ENCODE results near the gene CDK6. TPM values are rescaled to one million over a fixed set of nuclear protein-coding genes. Genes with fewer than 3 reads are reported as not detected.
A peak's percentile ranks its signal among the peaks of the same experiment; 100 is the strongest.

CDK6 gene
- total and polyA plus RNA-seq, 2 experiments from 2014 or later, result 28.7 to 81.6 TPM

- DNase-seq (ENCODE audit: low read depth in 1 of 2, low spot score in 1 of 2), result no peak
- Histone ChIP-seq H3K27me3 (no peaks in the 10 kb centered on the region), H3K27ac (no peak overlapping the region), H3K4me3 (no peak overlapping the region), H3K36me3 (no peaks in the 10 kb centered on the region), H3K4me1 (ENCODE audit: low read depth) (peaks cover 8% of the 10 kb centered on the region), H3K9me3 (ENCODE audit: low read depth) (no peaks in the 10 kb centered on the region)
- no peak for TF ChIP-seq CTCF (IDR thresholded peaks at IDR 0.05; ENCODE audit: low read depth, low read length)
Observed at GRCh38 chr7:92806496-92806895, 29.9 kb downstream of the CDK6 start.

- no peak for DNase-seq (ENCODE audit: low read depth in 1 of 2, low spot score in 1 of 2)
- Histone ChIP-seq H3K27me3 (no peaks in the 10 kb centered on the region), H3K9me3 (ENCODE audit: low read depth) (no peaks in the 10 kb centered on the region), H3K4me1 (ENCODE audit: low read depth) (peaks cover 6% of the 10 kb centered on the region), H3K36me3 (no peaks in the 10 kb centered on the region), H3K4me3 (no peak overlapping the region), H3K27ac (no peak overlapping the region)
- TF ChIP-seq CTCF (IDR thresholded peaks at IDR 0.05; ENCODE audit: low read depth, low read length), result no peak
Observed at GRCh38 chr7:92802406-92802805, 34.0 kb downstream of the CDK6 start.

GRCh38 chr7:92799446-92800211 is 36.7 kb downstream of the CDK6 start:
- H3K9me3 ChIP-seq (ENCODE audit: low read depth), result no peaks in the 10 kb centered on the region
- H3K4me3 ChIP-seq, result no peak overlapping the region
- no peak for DNase-seq (ENCODE audit: low read depth in 1 of 2, low spot score in 1 of 2)

GRCh38 chr7:92798517-92799249 is 37.7 kb downstream of the CDK6 start:
- Histone ChIP-seq H3K4me1 (ENCODE audit: low read depth) (peaks cover 6% of the 10 kb centered on the region), H3K27ac (no peak overlapping the region), H3K9me3 (ENCODE audit: low read depth) (no peaks in the 10 kb centered on the region), H3K27me3 (no peaks in the 10 kb centered on the region), H3K36me3 (no peaks in the 10 kb centered on the region), H3K4me3 (no peak overlapping the region)
- TF ChIP-seq CTCF (IDR thresholded peaks at IDR 0.05; ENCODE audit: low read depth, low read length), result no peak
- peak in 1 of 2 donors; percentile 50 for DNase-seq (ENCODE audit: low read depth in 1 of 2, low spot score in 1 of 2)

More at GRCh38 chr7:92799446-92800211, 36.7 kb downstream of the CDK6 start:
- H3K27ac ChIP-seq, result no peak overlapping the region
- no peak for TF ChIP-seq CTCF (IDR thresholded peaks at IDR 0.05; ENCODE audit: low read depth, low read length)
- H3K27me3 ChIP-seq, result no peaks in the 10 kb centered on the region
- H3K4me1 ChIP-seq (ENCODE audit: low read depth), result peaks cover 6% of the 10 kb centered on the region
- H3K36me3 ChIP-seq, result no peaks in the 10 kb centered on the region

- H3K9me3 ChIP-seq (ENCODE audit: low read depth), result no peaks in the 10 kb centered on the region
- H3K4me1 ChIP-seq (ENCODE audit: low read depth), result peaks cover 6% of the 10 kb centered on the region
- peak overlapping the region; percentile 46 for H3K27ac ChIP-seq
- TF ChIP-seq CTCF (IDR thresholded peaks at IDR 0.05; ENCODE audit: low read depth, low read length), result no peak
- no peaks in the 10 kb centered on the region for H3K36me3 ChIP-seq
- H3K4me3 ChIP-seq, result no peak overlapping the region
- DNase-seq (ENCODE audit: low read depth in 1 of 2, low spot score in 1 of 2), result peak in 1 of 2 donors; percentile 24
- no peaks in the 10 kb centered on the region for H3K27me3 ChIP-seq
Observed at GRCh38 chr7:92797693-92798092, 38.7 kb downstream of the CDK6 start.
